ENCODE data around the gene SLC11A2. TPM values are rescaled to one million over a fixed set of nuclear protein-coding genes. Genes with fewer than 3 reads are reported as not detected.

Gene SLC11A2
- total and polyA plus RNA-seq, 2 of the 4 experiments (the other 2 are of a cell fraction) = 28.0 to 45.3 TPM

GRCh38 chr12:50971946-50972345 is 54.2 kb downstream of the SLC11A2 start:
- H3K9ac ChIP-seq (ENCODE audit: low read depth, low read length) = no peak overlapping the region
- intact Hi-C loops (cut with micrococcal nuclease) = no loop called here
- in situ Hi-C loops (cut with MboI; ENCODE audit: low sequenced_read_pairs) = no loop called here
- dilution Hi-C loops (cut with HindIII; ENCODE audit: low sequenced_read_pairs, unreplicated experiment) = no loop called here
- no peak overlapping the region for H4K91ac ChIP-seq (ENCODE audit: insufficient read depth, low read depth, low read length)
- H2BK15ac ChIP-seq (ENCODE audit: low read depth, low read length) = no peak overlapping the region
- ChIA-PET CTCF (interaction anchor here (0.6 kb wide), 1 partner anchor 197 kb away, joined by 4 read pairs; no protein-coding TSS in a partner anchor), POLR2A (ENCODE audit: unreplicated experiment) (interaction anchor here (0.6 kb wide), 1 partner anchor 85 kb away, joined by 3 read pairs; no protein-coding TSS in a partner anchor)
- ATAC-seq (ENCODE audit: low read depth) (no peak), DNase-seq (peak; percentile 51)
- H2BK20ac ChIP-seq (ENCODE audit: low read depth, low read length) = no peak overlapping the region
- no TSS peak for BruUV-seq (replicated peaks)
- H3K23ac ChIP-seq (ENCODE audit: low read depth, low read length) = no peak overlapping the region
- no peak overlapping the region for H3K18ac ChIP-seq (ENCODE audit: low read depth, low read length)
- no peak overlapping the region for H2AK5ac ChIP-seq (ENCODE audit: low read depth, low read length)
- no peak overlapping the region for H3K4me3 ChIP-seq (ENCODE audit: insufficient read depth, low read depth, low read length)
- H3K27ac ChIP-seq (ENCODE audit: insufficient read depth, low read length) = no peak overlapping the region
- H3K4me2 ChIP-seq (ENCODE audit: low read depth, low read length) = no peak overlapping the region
- no peaks in the 10 kb centered on the region for H3K79me1 ChIP-seq (ENCODE audit: low read depth in 1 of 2, low read length in 2 of 2)
- no peak overlapping the region for H2AFZ ChIP-seq (replicated peaks; ENCODE audit: low read length, poor library complexity)
- TF ChIP-seq CEBPB (IDR thresholded peaks at IDR 0.05; ENCODE audit: low read depth, low read length) (peak; percentile 58), RCOR1 (IDR thresholded peaks at IDR 0.05; ENCODE audit: insufficient replicate concordance, low read length) (no peak)
- peaks cover 5% of the 10 kb centered on the region for H3K36me3 ChIP-seq (ENCODE audit: control insufficient read depth, insufficient read depth, low read length)
- H3K56ac ChIP-seq (ENCODE audit: extremely low read depth, insufficient read depth, low read length) = no peak overlapping the region
- H3K4me1 ChIP-seq (ENCODE audit: control insufficient read depth, insufficient read depth, low read length) = no peaks in the 10 kb centered on the region
- H2BK120ac ChIP-seq (ENCODE audit: low read depth, low read length) = no peak overlapping the region
- no peaks in the 10 kb centered on the region for H4K20me1 ChIP-seq (ENCODE audit: insufficient read depth, low read length)
- no peak overlapping the region for H4K8ac ChIP-seq (ENCODE audit: low read depth in 2 of 2, low read length in 2 of 2)
- H2AK9ac ChIP-seq (replicated peaks; ENCODE audit: low read depth, low read length, poor library complexity) = no peak overlapping the region
- H3K9me1 ChIP-seq (ENCODE audit: insufficient read depth, low read length) = no peaks in the 10 kb centered on the region
- peaks cover 2% of the 10 kb centered on the region; the same call in 1 of the 2 replicates for H3K9me3 ChIP-seq (ENCODE audit: control insufficient read depth, insufficient read depth, low read length)
- no peak overlapping the region for H3K4ac ChIP-seq (ENCODE audit: low read depth, low read length)
- H3K14ac ChIP-seq (replicated peaks; ENCODE audit: low read depth, low read length) = no peak overlapping the region
- H4K5ac ChIP-seq (ENCODE audit: low read depth, low read length) = no peak overlapping the region
- H2BK5ac ChIP-seq (ENCODE audit: low read depth, low read length, poor library complexity, severe bottlenecking) = peak overlapping the region; percentile 34
- no peaks in the 10 kb centered on the region for H3K27me3 ChIP-seq (ENCODE audit: control insufficient read depth, insufficient read depth, low read length)
